ES-I3 (cell line): ENCODE results near the gene TP53AIP1.
"Not testable (repeated sequence)": the region's sequence is repeated elsewhere in the genome, so short reads cannot be mapped to it uniquely, and the experiment has no call there.

Experiments
- H3K36me3 ChIP-seq: 2 replicates; pipeline ENCODE4 v1.6.1; 2013; ENCODE audit warnings: mild to moderate bottlenecking, low read length, control low read depth, moderate library complexity; ENCODE audit not compliant: insufficient read depth
- H3K4me1 ChIP-seq: 2 replicates; pipeline ENCODE4 v1.6.1; 2013; ENCODE audit warnings: mild to moderate bottlenecking, control low read depth, low read length; ENCODE audit not compliant: insufficient read depth
- H3K9ac ChIP-seq: 2 replicates; pipeline ENCODE4 v1.6.1; 2013; ENCODE audit warnings: low read depth, mild to moderate bottlenecking, low read length, moderate library complexity
- H3K9me3 ChIP-seq: 2 replicates; pipeline ENCODE4 v1.6.1; 2013; ENCODE audit warnings: mild to moderate bottlenecking, low read length, moderate library complexity; ENCODE audit not compliant: control insufficient read depth, insufficient read depth

TP53AIP1 gene

DNA sequence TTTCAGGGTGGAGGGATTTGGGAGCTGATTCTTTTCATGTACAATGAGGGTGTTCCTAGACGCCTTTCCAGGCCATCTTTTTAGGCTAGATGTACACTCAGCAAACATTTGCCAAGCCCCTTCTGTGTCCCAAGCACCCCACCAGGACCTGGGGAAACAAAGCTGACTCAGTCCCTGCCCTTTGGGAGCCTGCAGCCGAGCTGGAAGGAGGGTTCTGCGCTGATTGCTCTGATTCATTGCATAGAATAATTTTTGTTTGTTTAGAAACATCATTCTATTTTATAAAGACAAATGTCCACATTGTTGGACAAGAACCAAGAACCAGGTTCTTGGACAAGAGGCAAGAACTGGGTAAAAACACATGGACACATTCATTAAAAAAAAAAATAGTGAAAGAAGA, 16.7 kb downstream of the TP53AIP1 start:
- Histone ChIP-seq H3K4me1 (peaks cover 20% of the 10 kb centered on the region), H3K36me3 (no peaks in the 10 kb centered on the region), H3K9me3 (no peaks in the 10 kb centered on the region), H3K9ac (no peak overlapping the region)

DNA sequence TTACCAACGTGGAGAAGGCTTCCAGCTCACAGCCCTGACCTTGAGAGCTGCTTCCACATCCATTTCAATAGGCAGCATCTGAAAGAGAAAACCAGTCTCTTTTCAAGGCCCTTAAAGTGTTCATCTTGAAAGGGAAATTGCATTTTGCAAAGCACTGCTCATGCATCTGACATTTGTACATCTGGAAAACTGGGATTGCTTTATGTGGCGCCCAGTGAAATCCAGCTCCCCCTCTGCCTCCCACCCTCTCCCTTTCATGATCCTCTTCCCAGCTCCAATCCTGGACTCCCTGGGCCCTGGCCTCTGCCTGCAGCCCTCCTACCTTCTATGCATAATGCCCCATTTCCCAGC, 17.4 kb downstream of the TP53AIP1 start:
- no peaks in the 10 kb centered on the region for H3K36me3 ChIP-seq
- no peaks in the 10 kb centered on the region for H3K9me3 ChIP-seq
- H3K9ac ChIP-seq: no peak overlapping the region

DNA sequence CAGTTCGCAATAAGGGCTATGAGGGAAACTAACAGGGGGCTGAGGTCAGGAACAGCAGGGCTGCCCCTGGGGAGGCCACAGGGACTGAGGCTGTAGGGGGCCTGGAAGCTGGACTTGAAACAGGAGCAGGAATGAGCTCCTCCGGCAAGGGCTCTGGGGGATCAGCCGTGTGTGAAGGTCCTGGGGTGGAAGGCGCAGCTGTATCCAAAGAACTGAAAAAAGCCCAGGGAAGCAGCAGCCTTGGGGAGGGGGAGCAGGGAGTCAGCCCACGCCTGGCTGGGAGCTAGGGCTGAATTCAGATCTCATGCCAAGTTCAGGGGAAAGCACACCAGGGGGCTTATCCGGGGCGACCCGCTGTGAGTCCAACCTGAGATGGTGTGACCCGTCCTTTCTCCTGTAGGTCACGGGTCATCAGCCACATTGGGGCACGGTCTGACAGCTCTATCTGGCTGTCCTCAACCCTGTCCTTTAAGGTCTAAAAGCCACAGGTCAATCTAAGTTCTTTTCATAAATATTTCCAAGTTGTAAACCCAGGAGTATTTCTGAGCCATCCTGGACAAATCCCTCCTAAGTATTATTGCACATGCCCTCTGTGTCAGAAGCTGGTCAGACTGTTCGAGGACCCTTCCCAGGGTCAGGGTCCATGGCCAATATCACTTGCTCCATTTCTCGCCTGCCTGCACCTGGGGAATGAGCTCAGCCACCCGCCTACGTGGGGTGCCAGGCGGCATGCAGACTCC, 18.0 kb downstream of the TP53AIP1 start:
- Histone ChIP-seq H3K36me3 (no peaks in the 10 kb centered on the region), H3K9me3 (no peaks in the 10 kb centered on the region), H3K9ac (no peak overlapping the region), H3K4me1 (peaks cover 17% of the 10 kb centered on the region)

More for the DNA sequence above, 17.4 kb downstream of the TP53AIP1 start:
- H3K4me1 ChIP-seq: peaks cover 20% of the 10 kb centered on the region

DNA sequence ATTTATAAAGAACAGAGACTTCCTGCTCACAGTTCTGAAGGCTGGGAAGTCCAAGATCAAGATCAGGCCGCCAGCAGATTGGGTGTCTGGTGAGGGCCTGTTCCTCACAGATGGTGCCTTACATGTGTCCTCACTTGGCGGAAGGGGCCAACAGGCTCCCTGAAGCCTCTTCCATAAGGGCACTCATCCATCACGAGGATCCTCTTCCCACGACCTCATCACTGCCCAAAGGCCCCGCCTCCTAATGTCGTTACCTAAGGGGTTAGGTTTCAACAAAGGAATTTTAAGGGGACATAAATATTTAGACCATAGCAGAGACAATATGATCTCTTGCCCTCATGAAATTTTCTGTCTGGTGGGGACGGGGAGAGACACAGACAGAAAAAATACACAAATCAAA, 18.6 kb downstream of the TP53AIP1 start:
- Histone ChIP-seq H3K36me3 (no peaks in the 10 kb centered on the region), H3K9ac (no peak overlapping the region), H3K4me1 (peaks cover 16% of the 10 kb centered on the region), H3K9me3 (no peaks in the 10 kb centered on the region)

DNA sequence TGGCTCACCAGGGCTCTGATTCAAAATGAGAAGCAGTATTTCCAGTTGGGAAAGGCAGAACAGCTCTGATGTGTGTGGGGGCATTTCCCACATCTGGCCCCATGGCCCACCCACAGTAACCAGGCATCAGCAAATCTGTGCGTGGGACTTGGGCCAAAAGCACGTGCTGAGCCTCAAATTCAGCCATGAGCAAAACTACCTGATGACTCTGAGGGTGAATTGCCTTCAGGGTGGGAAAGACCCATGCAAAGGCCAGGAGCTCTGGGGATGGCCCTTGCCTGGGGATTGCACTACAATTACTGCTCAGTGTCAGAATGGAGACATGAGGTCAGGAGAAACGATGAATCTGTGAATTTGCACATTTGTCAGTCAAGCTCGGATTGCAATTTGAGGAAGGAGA, 20.9 kb downstream of the TP53AIP1 start:
- no peak overlapping the region for H3K9ac ChIP-seq
- H3K9me3 ChIP-seq: no peaks in the 10 kb centered on the region
- 0 out of 2 replicates have a peak, but pooled peaks cover under 1% of the 10 kb centered on the region for H3K4me1 ChIP-seq
- no peaks in the 10 kb centered on the region for H3K36me3 ChIP-seq

DNA sequence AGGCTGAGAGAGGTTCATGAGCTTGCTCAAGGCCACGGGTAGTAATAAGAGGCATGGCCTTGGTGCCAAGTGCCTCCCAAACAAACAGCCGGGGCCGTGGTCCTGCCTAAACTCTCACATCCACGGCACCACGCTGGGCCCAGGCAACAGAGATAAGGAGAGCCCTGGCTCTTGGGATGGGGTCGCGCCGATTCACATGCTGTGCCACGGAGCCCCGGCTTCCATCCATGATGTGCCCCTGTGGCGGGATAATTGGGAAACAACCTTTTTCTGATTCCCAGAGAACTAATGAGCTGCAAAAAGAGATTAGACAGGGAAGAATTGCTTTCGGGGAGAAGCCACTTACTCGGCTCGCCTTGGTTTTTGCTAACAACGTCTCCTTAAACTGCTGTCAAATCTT, 22.0 kb downstream of the TP53AIP1 start:
- no peaks in the 10 kb centered on the region for H3K9me3 ChIP-seq
- H3K9ac ChIP-seq: no peak overlapping the region
- H3K4me1 ChIP-seq: no peaks in the 10 kb centered on the region
- no peaks in the 10 kb centered on the region for H3K36me3 ChIP-seq

DNA sequence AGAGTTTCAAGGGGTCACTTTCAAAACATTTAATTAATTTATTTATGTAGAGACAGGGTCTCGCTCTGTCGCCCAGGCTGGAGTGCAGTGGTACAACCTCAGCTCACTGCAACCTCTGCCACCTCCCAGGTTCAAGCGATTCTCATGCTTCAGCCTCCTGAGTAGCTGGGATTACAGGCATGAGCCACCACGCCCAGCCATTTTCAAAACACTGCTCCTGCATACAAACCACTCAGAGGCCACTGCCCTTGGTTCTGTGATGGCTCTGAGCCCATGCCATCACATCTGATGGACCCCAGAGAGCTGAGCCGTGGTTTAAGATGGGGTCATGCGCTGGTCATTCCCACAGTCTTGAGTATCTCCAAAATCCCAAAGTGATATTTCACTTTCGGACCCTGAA, 23.0 kb downstream of the TP53AIP1 start:
- H3K9me3 ChIP-seq, H3K9ac ChIP-seq, H3K36me3 ChIP-seq, H3K4me1 ChIP-seq: not testable (repeated sequence)

DNA sequence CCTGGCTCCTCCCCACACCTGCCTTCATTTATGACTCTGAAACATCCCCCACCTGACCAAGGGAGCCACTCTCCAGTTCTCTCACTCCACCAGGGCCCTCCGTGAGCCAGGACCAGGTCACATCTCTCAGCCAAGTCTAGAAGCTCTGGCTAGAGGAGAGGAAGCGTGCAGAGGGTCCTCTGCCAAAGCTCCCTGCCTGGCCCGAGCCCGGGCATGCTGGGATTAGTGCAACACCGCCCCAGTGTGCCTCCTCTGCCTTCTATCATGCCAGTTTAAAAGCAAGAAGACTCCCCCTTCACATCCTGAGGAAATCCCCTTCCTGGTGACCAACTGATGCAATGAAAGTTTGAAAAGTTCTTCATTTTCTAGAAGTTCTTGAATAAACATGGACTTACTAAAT, 23.5 kb downstream of the TP53AIP1 start:
- Histone ChIP-seq H3K9me3 (no peaks in the 10 kb centered on the region), H3K4me1 (no peaks in the 10 kb centered on the region), H3K9ac (no peak overlapping the region), H3K36me3 (no peaks in the 10 kb centered on the region)

DNA sequence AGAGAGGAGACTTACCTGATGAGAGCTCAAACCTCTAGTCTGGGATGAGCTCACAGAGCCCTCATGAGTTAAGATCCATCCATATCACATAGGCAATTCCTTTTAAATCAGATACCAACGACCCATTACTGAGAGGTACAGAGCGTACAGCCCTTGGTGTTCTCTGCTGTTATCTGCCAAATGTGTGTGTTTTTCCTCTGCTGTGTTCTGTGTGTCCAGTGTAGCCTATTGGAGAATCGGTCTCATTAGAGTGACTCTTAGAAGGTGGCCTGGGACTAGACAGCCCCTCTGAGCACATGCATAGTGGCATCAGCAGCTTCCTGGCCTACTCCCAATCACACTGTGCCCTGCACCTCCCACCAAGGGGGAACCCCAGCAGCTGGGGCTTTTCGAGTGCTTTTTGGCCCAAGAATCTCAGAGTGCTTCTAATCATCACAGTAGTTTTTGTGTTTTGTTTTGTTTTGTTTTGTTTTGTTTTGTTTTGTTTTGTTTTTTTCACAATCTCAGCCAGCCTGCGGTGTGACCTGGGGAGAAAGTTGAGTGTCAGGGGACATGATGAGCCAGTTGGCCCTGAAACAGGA, 25.4 kb downstream of the TP53AIP1 start:
- no peaks in the 10 kb centered on the region for H3K4me1 ChIP-seq
- H3K36me3 ChIP-seq: no peaks in the 10 kb centered on the region
- no peak overlapping the region for H3K9ac ChIP-seq
- H3K9me3 ChIP-seq: no peaks in the 10 kb centered on the region

DNA sequence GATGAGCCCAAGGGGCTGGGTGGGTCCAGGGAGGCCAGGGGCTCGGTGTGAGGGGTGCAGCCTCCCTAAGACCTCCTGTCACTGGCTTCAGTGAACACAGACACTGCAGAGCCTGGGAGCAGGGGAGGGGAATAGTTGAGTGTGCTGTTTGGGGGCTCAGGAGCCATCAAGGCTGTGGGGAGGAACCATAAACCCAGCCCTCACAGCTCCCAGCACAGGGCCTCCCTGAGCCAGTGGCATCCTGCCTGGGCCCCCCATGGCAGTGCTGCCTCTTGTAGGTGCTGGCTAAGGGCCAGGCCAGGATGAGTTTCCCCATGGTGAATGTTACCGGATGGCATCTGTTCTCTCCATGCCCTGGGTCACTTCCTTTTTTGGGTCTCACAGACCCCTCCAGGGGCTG, 26.0 kb downstream of the TP53AIP1 start:
- H3K9me3 ChIP-seq: 0 out of 2 replicates have a peak, but pooled peaks cover 4% of the 10 kb centered on the region
- H3K9ac ChIP-seq: no peak overlapping the region
- no peaks in the 10 kb centered on the region for H3K4me1 ChIP-seq
- H3K36me3 ChIP-seq: no peaks in the 10 kb centered on the region

DNA sequence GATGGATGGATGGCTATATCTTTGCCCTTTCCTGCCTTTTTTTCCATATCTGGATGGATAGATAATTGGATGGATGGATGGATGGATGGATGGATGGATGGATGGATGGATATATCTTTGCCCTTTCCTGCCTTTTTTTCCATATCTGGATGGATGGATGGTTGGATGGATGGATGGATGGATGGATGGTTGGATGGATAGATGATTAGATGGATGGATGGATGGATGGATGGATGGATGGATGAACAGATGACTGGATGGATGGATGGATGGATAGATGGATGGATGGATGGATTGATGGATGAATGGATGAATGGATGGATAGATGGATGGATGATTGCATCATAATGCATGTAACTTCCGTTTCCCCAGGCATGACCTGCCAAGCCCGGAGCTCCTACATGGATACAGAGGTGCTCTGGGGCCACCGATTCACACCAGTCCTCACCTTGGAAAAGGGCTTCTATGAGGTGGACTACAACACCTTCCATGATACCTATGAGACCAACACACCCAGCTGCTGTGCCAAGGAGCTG, 26.6 kb downstream of the TP53AIP1 start:
- 0 out of 2 replicates have a peak, but pooled peaks cover 4% of the 10 kb centered on the region for H3K9me3 ChIP-seq
- H3K9ac ChIP-seq: no peak overlapping the region
- no peaks in the 10 kb centered on the region for H3K4me1 ChIP-seq
- H3K36me3 ChIP-seq: no peaks in the 10 kb centered on the region

DNA sequence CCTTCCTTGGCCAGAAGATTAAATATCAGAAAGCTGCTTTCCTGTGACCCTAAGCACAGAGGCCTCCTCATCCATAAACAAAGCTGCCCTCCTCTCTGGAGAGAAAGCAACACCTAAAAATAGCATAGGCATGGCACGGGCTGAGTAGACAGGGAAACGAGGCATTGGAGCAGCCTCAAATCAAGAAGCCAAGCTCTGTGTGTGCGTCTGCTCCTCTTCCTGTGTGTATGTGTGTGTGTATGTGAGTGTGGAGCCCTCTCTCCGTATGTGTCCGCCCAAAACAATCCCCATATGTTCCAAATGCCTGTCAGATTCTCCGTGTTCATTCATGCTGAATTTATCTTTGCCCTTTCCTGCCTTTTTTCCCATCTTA, 27.5 kb downstream of the TP53AIP1 start:
- H3K36me3 ChIP-seq: no peaks in the 10 kb centered on the region
- 0 out of 2 replicates have a peak, but pooled peaks cover 4% of the 10 kb centered on the region for H3K9me3 ChIP-seq
- no peak overlapping the region for H3K9ac ChIP-seq
- no peaks in the 10 kb centered on the region for H3K4me1 ChIP-seq

DNA sequence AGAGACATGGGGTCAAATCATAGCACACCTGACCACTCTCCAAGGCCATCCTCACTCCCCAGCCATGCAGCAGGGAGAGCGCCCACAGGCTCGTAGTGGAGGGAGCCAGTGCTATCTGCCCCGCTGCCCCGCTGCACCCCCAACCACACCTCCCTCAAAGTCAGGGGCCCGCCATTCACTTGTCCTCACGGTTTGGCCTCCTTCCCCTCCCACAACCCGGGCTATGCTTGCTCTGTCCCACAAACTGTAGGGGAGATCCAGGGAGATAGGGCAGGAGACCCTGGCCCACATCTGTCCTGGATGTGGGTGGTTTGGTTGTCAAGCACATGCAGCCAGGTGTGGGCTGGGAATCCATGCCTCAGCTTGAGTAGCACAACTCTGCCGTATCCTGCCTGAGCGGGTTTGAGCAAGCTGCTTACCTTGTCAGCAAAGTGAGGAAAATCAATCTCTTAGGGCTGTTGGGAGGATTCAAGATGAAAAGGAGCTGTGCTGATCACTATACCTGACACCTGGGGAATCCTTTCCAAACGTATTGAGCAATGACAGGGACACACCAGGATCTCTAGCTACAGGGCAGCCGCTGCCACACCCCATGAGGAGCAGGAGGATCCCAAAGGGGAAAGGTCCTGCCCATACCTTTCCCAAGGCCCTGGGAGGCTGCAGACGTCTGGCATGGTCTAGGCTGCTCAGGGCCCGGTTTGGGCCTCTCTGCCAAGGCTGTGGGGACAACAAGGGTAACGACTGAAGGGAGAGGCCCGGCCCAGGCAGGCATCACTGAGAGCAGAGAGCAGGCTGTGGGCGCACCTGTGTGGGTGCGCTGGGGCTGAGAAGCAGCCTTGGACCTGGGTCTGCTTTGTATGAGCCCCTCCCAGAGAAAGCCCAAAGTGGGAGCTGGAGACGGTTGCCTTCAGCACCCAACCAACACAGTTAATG, 28.2 kb downstream of the TP53AIP1 start:
- H3K4me1 ChIP-seq: no peaks in the 10 kb centered on the region

DNA sequence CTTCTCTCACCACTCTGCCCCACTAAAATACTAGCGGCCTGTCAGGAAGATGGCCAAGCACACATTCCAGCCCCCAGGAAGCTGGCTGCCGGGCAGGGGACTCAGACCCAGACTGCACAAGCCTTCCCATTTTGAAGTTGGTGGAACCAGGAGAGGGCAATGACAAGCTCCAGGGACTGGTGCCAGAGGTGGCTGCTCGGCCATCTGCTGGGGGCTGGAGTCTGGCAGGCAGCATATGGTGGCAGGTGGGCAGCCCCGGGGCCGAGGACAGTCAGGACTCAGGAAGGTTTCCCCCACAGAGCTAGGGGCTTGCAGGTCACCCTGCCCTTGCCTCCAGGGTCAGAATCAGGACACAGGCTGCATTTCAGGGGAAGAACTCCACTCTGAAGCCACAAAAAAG, 28.9 kb downstream of the TP53AIP1 start:
- Histone ChIP-seq H3K9me3 (0 out of 2 replicates have a peak, but pooled peaks cover 4% of the 10 kb centered on the region), H3K4me1 (no peaks in the 10 kb centered on the region), H3K36me3 (no peaks in the 10 kb centered on the region), H3K9ac (no peak overlapping the region)

More for the DNA sequence above, 28.2 kb downstream of the TP53AIP1 start:
- 0 out of 2 replicates have a peak, but pooled peaks cover 4% of the 10 kb centered on the region for H3K9me3 ChIP-seq
- no peak overlapping the region for H3K9ac ChIP-seq
- H3K36me3 ChIP-seq: no peaks in the 10 kb centered on the region
